ENCODE results near the gene AGPAT3.

Gene AGPAT3

DNA sequence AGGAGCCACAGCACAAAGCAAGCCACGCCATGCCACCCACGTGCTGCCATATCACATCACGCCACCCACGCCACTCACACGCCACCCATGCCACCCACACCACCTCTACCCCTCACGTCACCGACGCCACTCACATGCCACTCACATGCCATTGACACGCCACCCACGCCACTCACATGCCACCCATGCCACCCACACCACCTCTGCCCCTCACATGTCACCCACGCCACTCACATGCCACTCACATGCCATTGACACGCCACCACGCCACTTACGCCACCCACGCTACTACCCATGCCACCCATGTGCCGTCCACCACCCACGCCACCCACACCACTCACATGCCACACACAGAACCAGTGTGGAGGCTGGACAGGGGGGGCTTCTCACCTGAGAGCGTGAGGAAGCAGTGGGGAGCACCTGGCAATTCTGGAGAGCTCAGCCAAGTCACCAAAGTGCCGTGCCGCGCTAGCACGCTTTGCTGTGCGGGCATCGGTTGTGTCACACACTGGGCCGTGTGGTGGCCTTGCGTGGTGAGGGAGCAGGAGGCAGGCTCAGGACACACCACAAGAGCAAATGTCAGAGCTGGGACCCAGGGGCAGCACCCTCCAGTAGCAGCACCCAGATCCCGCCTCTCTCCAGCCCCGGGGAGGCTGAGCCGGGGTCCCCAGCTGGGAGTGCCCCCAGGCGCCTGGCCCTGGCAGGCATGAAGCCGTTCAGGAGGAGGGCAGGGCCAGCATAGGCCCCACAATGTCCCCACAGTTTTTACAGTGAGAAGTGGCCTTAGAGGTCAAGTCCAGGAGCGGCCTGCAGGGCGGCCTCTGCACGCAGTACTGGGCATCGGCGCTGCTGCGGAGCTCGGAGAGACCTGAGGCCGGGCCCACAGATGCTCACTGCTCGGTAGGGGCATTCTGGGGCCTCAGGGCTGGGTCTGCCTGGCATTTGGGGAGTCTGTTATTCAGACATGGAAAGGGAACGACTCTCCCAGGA lies 70.0 kb downstream of the AGPAT3 start:
- peaks cover 4 to 53% of the 10 kb centered on the region in 2 experiments for H3K36me3 ChIP-seq (ENCODE audit: control insufficient read depth in 1 of 2, insufficient read depth in 2 of 2, low read depth in 1 of 2, low read length in 2 of 2)
- H3K4me1 ChIP-seq (ENCODE audit: control insufficient read depth, insufficient read depth, low read depth, low read length), result peaks cover 11% of the 10 kb centered on the region
- no peak overlapping the region for H2BK120ac ChIP-seq (ENCODE audit: low read depth, low read length)
- H3K23ac ChIP-seq (ENCODE audit: low read length in 2 of 2), result no peak overlapping the region
- H3K9ac ChIP-seq (ENCODE audit: low read length), result no peak overlapping the region
- H3K18ac ChIP-seq (ENCODE audit: low read depth in 1 of 2, low read length in 2 of 2), result peak overlapping the region in 1 of 2 experiments; percentile 29
- H3K27ac ChIP-seq (ENCODE audit: low read length, poor library complexity, severe bottlenecking), result no peak overlapping the region
- H3K4me2 ChIP-seq (ENCODE audit: low read length, poor library complexity, severe bottlenecking), result no peak overlapping the region
- H2BK12ac ChIP-seq (ENCODE audit: low read length in 2 of 2), result no peak overlapping the region
- no peak overlapping the region for H2AFZ ChIP-seq (ENCODE audit: low read depth, low read length)
- peak overlapping the region; percentile 19 for H4K91ac ChIP-seq (ENCODE audit: low read length)
- H3K14ac ChIP-seq (ENCODE audit: low read length in 2 of 2), result no peak overlapping the region
- H3K27me3 ChIP-seq (ENCODE audit: control insufficient read depth in 1 of 2, insufficient read depth in 1 of 2, low read length in 2 of 2), result no peaks in the 10 kb centered on the region
- no peak for DNase-seq
- no peak overlapping the region for H2AK5ac ChIP-seq (ENCODE audit: low read length, severe bottlenecking)
- H2BK5ac ChIP-seq (ENCODE audit: low read depth, low read length, poor library complexity, severe bottlenecking), result no peak overlapping the region
- H4K8ac ChIP-seq (ENCODE audit: low read length), result no peak overlapping the region
- no peak overlapping the region for H3K4ac ChIP-seq (ENCODE audit: low read depth in 1 of 2, low read length in 2 of 2)
- no peaks in the 10 kb centered on the region for H3K9me3 ChIP-seq (ENCODE audit: control insufficient read depth, low read length)
- H3K79me1 ChIP-seq (replicated peaks; ENCODE audit: low read length, poor library complexity, severe bottlenecking), result peaks cover 63% of the 10 kb centered on the region
- H3K4me3 ChIP-seq (ENCODE audit: insufficient read depth in 1 of 2, low read depth in 1 of 2, low read length in 2 of 2), result no peak overlapping the region
- H2BK15ac ChIP-seq (ENCODE audit: low read depth, poor library complexity, severe bottlenecking), result no peak overlapping the region
- 96% methylated on average over 41 of the region's 41 CpGs for WGBS

DNA sequence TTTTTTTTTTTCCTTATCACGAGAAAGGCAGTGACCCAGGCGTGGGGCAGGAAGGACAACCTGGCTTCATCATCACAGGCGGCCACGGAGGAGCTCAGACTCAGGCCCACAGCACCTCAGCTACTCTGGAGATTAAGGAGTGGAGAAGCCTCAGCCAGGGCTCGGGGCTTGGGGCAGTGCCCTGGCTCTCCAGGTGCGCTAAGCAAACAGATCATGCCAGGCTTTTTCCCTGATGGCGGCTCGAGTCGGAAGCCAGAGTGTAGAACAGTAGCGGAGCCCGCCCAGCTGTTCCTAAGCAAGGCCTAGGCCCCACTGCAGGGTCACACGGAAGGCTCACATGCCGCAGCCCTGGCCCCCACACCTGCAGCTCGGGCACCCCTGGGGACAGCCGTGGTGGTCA lies 70.7 kb downstream of the AGPAT3 start:
- H3K4me2 ChIP-seq (ENCODE audit: low read length, poor library complexity, severe bottlenecking), result no peak overlapping the region
- H2BK15ac ChIP-seq (ENCODE audit: low read depth, poor library complexity, severe bottlenecking), result no peak overlapping the region
- H2BK120ac ChIP-seq (ENCODE audit: low read depth, low read length), result no peak overlapping the region
- no peak overlapping the region for H2BK12ac ChIP-seq (ENCODE audit: low read length in 2 of 2)
- H3K27me3 ChIP-seq (ENCODE audit: control insufficient read depth in 1 of 2, insufficient read depth in 1 of 2, low read length in 2 of 2), result no peaks in the 10 kb centered on the region
- WGBS, result 90% methylated on average over 15 of the region's 15 CpGs
- H2AK5ac ChIP-seq (ENCODE audit: low read length, severe bottlenecking), result no peak overlapping the region
- no peak overlapping the region for H3K23ac ChIP-seq (ENCODE audit: low read length in 2 of 2)
- no peak overlapping the region for H2BK5ac ChIP-seq (ENCODE audit: low read depth, low read length, poor library complexity, severe bottlenecking)
- peaks cover 60% of the 10 kb centered on the region for H3K79me1 ChIP-seq (replicated peaks; ENCODE audit: low read length, poor library complexity, severe bottlenecking)
- H2AFZ ChIP-seq (ENCODE audit: low read depth, low read length), result no peak overlapping the region
- no peaks in the 10 kb centered on the region for H3K9me3 ChIP-seq (ENCODE audit: control insufficient read depth, low read length)
- H4K8ac ChIP-seq (ENCODE audit: low read length), result no peak overlapping the region
- peaks cover 4 to 54% of the 10 kb centered on the region in 2 experiments for H3K36me3 ChIP-seq (ENCODE audit: control insufficient read depth in 1 of 2, insufficient read depth in 2 of 2, low read depth in 1 of 2, low read length in 2 of 2)
- H3K27ac ChIP-seq (ENCODE audit: low read length, poor library complexity, severe bottlenecking), result no peak overlapping the region
- peaks cover 11% of the 10 kb centered on the region for H3K4me1 ChIP-seq (ENCODE audit: control insufficient read depth, insufficient read depth, low read depth, low read length)
- no peak overlapping the region for H3K4ac ChIP-seq (ENCODE audit: low read depth in 1 of 2, low read length in 2 of 2)
- no peak for DNase-seq
- no peak overlapping the region for H3K9ac ChIP-seq (ENCODE audit: low read length)
- no peak overlapping the region for H4K91ac ChIP-seq (ENCODE audit: low read length)
- no peak overlapping the region for H3K14ac ChIP-seq (ENCODE audit: low read length in 2 of 2)
- no peak overlapping the region for H3K4me3 ChIP-seq (ENCODE audit: insufficient read depth in 1 of 2, low read depth in 1 of 2, low read length in 2 of 2)
- H3K18ac ChIP-seq (ENCODE audit: low read depth in 1 of 2, low read length in 2 of 2), result no peak overlapping the region

DNA sequence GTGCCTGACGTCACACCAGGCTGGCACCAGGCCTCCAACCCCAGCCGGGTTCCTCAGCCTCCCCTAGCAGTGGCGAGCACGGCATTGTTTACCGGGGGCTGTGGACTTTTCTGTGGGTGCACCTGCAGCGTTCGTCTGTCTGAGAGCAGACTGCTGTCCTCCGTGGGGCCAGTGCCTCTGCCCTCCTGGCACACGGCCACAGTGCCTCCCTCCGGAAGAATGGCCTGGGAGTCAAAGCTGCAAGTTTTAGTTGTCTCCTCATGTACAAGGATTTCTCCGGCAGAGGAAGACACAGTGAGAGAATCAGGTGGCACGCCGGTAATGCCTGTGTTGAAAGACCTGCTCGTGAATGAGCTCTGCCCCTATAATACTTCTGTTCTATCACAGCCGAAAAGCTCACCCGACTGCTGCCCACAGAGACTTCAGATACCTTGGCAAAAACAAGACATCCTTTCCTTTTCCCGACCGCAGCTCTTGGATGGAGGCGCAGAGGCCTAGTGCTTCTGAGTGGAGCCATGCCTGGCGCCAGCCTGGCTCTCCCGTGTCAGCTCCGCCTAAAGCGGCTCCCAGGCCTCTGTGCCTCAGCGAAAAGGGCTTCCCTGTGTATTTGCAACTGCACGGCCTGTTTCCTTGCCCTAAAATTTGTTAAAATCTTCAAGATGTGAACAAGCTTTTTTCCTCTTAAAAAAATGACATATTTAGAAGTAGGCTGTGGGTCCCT lies 71.4 kb downstream of the AGPAT3 start:
- H2BK15ac ChIP-seq (ENCODE audit: low read depth, poor library complexity, severe bottlenecking), result no peak overlapping the region
- no peak overlapping the region for H2BK5ac ChIP-seq (ENCODE audit: low read depth, low read length, poor library complexity, severe bottlenecking)
- no peaks in the 10 kb centered on the region for H3K27me3 ChIP-seq (ENCODE audit: control insufficient read depth in 1 of 2, insufficient read depth in 1 of 2, low read length in 2 of 2)
- peaks cover 61% of the 10 kb centered on the region for H3K79me1 ChIP-seq (replicated peaks; ENCODE audit: low read length, poor library complexity, severe bottlenecking)
- H2AFZ ChIP-seq (ENCODE audit: low read depth, low read length), result no peak overlapping the region
- no peaks in the 10 kb centered on the region for H3K9me3 ChIP-seq (ENCODE audit: control insufficient read depth, low read length)
- no peak for DNase-seq
- H3K4me2 ChIP-seq (ENCODE audit: low read length, poor library complexity, severe bottlenecking), result no peak overlapping the region
- H2BK12ac ChIP-seq (ENCODE audit: low read length in 2 of 2), result no peak overlapping the region
- H3K27ac ChIP-seq (ENCODE audit: low read length, poor library complexity, severe bottlenecking), result no peak overlapping the region
- no peak overlapping the region for H2BK120ac ChIP-seq (ENCODE audit: low read depth, low read length)
- no peak overlapping the region for H4K91ac ChIP-seq (ENCODE audit: low read length)
- H4K8ac ChIP-seq (ENCODE audit: low read length), result no peak overlapping the region
- H3K23ac ChIP-seq (ENCODE audit: low read length in 2 of 2), result no peak overlapping the region
- H3K4ac ChIP-seq (ENCODE audit: low read depth in 1 of 2, low read length in 2 of 2), result no peak overlapping the region
- no peak overlapping the region for H3K4me3 ChIP-seq (ENCODE audit: insufficient read depth in 1 of 2, low read depth in 1 of 2, low read length in 2 of 2)
- peaks cover 11% of the 10 kb centered on the region for H3K4me1 ChIP-seq (ENCODE audit: control insufficient read depth, insufficient read depth, low read depth, low read length)
- H3K36me3 ChIP-seq (ENCODE audit: control insufficient read depth in 1 of 2, insufficient read depth in 2 of 2, low read depth in 1 of 2, low read length in 2 of 2), result peaks cover 4 to 53% of the 10 kb centered on the region in 2 experiments
- H3K14ac ChIP-seq (ENCODE audit: low read length in 2 of 2), result no peak overlapping the region
- H3K9ac ChIP-seq (ENCODE audit: low read length), result no peak overlapping the region
- no peak overlapping the region for H3K18ac ChIP-seq (ENCODE audit: low read depth in 1 of 2, low read length in 2 of 2)
- no peak overlapping the region for H2AK5ac ChIP-seq (ENCODE audit: low read length, severe bottlenecking)
- WGBS, result 96% methylated on average over 22 of the region's 25 CpGs

Data from mesenchymal stem cell (in vitro differentiated cells and primary cell).